Astrocyte of the cerebellum (primary cell): ENCODE measurements around the gene USP48.
"Not testable (repeated sequence)": the region's sequence is repeated elsewhere in the genome, so short reads cannot be mapped to it uniquely, and the experiment has no call there.

Experiments used
- DNase-seq: peaks from one replicate; pipeline ENCODE4 v3.0.0-alpha.2; 2011; ENCODE audit warnings: low read depth
- H3K4me3 ChIP-seq: 2 replicates; pipeline ENCODE4 v1.5.1; 2011; ENCODE audit warnings: mild to moderate bottlenecking, low read depth, low read length, moderate library complexity
- in situ Hi-C: cut with HindIII; loops from 2 replicates; pipeline ENCODE4 v1.10.0; 2017; ENCODE audit warnings: low sequenced_read_pairs
- TF ChIP-seq, protein P1 (sequence below): IDR thresholded peaks from 2 replicates; pipeline ENCODE4 v1.5.1; 2012; ENCODE audit warnings: low read length, low read depth, moderate library complexity, mild to moderate bottlenecking; ENCODE audit errors: missing control alignments

Gene USP48

DNA sequence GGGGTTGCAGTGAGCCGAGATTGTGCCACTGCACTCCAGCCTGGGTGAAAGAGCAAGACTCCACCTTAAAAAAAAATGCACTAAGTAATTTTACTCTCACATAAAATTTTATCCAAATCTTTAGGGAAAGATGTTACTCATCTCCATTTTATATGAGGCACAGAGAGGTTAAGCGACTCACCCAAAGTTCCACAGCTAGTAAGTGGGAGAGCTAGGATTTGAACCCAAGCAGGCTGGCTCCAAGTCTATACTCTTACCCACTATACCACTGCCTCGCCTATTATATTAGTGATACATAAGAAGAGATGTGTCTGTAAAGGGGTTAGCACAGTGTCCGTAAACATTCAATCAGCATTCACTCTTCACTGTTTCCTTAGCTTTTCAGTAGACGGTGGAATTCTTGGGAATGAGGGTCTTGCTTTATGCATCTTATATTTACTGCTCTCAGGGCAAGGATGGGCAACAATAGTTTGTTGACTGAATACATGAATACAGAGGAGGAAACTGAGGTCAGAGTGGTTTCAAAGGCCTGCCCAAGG lies 44.3 kb upstream of the USP48 start:
- TF ChIP-seq, protein P1, sequence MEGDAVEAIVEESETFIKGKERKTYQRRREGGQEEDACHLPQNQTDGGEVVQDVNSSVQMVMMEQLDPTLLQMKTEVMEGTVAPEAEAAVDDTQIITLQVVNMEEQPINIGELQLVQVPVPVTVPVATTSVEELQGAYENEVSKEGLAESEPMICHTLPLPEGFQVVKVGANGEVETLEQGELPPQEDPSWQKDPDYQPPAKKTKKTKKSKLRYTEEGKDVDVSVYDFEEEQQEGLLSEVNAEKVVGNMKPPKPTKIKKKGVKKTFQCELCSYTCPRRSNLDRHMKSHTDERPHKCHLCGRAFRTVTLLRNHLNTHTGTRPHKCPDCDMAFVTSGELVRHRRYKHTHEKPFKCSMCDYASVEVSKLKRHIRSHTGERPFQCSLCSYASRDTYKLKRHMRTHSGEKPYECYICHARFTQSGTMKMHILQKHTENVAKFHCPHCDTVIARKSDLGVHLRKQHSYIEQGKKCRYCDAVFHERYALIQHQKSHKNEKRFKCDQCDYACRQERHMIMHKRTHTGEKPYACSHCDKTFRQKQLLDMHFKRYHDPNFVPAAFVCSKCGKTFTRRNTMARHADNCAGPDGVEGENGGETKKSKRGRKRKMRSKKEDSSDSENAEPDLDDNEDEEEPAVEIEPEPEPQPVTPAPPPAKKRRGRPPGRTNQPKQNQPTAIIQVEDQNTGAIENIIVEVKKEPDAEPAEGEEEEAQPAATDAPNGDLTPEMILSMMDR = no peak
- DNase-seq = no peak
- H3K4me3 ChIP-seq = no peak overlapping the region
- in situ Hi-C loops = no loop called here

DNA sequence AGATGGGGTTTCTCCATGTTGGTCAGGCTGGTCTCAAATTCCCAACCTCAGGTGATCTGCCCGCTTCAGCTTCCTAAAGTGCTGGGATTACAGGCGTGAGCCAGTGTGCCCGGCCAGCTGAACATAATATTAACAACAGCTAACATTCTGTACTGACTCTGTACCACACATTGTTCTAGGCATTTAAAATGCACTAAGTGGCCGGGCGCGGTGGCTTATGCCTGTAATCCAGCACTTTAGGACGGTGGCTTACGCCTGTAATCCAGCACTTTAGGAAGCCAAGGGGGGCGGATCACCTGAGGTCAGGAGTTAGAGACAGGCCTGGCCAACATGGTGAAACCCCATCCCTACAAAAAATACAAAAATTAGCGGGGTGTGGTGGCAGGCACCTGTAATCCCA lies 43.7 kb upstream of the USP48 start:
- H3K4me3 ChIP-seq, DNase-seq, in situ Hi-C loops: not testable (repeated sequence)

DNA sequence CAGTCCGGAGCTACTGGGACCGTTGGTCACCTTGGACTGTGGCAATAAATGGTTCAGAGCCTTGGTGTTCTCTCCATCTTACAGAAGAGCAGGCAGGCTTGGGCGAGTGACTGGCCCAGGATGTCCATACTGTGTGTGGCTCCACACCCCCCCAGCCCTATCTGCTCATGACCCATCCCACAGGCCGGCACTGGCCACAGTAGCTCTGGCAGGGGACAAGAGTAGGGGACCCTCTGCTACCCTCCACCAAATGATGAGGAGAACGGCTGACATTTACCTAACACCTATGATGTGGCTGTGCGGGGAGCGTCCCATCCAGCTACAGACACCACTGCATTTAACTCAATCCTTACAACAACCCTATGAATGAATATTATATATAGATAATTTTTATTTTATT lies 42.4 kb upstream of the USP48 start:
- no peak overlapping the region for H3K4me3 ChIP-seq
- no peak for DNase-seq
- TF ChIP-seq, protein P1 = no peak
- in situ Hi-C loops = no loop called here

DNA sequence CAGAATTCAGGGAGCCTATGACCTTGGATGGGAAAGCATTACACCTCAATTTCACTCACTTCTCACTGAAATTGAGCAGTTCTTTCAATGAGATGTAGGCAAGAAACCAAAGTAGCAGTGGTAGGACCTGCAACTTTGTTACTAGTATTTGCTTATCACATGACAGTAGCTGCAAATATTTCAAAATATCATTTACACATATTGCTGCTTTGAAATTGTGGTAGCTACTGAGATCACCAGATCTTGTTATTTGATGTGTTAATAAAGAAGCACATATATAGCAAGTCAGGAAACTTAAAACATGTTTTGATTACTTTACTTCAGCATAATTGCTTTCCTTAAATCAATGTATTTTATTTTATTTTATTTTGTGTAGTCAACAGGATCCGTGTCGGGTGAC lies 42.0 kb upstream of the USP48 start:
- TF ChIP-seq, protein P1 = no peak

DNA sequence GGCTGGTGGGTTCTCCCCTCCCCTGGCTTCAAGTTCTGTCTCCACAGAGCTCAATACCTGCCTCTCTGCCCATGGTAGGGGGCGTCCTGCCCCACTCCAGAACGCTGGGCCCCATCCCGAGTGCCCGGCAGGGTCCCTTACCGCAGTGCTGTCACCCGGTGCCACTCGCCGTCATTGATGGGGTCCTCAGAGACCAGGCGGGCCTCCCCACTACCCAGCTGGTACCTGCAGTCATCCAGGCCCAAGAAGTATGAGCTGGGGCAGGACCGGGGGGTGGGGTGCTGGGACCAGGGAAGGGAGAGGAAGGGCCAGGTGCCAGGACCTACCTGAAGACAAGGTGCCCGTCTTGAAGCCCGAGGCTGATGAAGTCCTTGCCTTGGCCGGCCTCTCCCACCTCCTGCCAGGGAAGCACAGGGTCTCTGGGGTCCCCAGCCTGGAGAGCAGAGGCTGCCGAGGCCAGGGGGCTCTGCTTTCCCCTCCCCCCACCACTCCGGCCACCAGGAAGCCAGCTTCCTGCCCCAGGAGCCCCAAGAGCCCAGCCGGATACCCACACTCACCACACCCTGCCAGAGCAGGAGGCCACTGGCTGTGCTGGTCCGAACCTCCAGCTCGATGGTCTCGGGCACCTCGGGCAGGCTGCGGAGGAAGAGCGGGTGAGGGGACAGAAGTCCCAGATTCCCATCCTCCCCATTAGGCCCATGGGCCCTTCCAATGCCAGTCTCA lies 41.2 kb upstream of the USP48 start:
- TF ChIP-seq, protein P1 = no peak
- no peak overlapping the region for H3K4me3 ChIP-seq
- in situ Hi-C loops = no loop called here
- DNase-seq = no peak

More for the DNA sequence above, 42.0 kb upstream of the USP48 start:
- no peak for DNase-seq
- in situ Hi-C loops = no loop called here
- H3K4me3 ChIP-seq = no peak overlapping the region

DNA sequence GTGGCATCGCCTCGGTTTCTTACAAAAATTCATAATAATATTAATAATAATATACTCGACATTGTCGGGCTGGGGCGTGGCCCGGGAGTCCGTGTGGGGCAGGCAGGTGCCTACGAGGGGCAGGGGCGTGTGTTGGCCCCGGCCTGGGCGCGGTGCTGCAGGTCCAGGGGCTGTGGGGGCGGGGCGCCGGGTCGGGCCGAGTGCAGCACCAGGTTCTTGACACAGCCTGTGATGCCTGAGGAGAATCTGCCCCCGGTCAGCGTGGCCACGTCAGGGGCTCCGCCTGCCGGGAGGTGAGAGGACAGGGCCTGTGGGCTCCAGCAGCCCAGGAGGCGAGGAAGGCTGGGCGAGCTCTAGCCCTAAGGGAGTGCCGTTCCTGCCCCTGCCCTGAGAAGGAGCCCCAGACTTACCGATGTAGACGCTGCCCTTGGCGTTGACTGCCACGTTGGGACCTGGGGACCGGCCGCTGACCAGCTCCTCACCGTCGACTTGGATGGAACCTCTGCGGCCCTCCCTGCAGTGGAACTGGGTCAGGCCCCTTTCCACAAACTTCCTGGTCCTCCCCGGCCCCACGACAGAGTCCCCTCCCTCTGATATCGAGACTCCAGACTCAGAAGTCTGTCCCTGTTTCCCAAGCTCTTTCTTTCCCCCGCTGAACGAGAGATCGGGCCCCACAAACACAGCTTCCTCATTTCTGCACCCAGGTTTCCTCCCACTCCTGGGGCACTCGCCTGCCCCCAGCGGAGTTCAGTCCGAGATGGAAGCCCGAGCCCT lies 40.4 kb upstream of the USP48 start:
- no peak for DNase-seq
- in situ Hi-C loops = no loop called here
- no peak overlapping the region for H3K4me3 ChIP-seq
- TF ChIP-seq, protein P1 = no peak

DNA sequence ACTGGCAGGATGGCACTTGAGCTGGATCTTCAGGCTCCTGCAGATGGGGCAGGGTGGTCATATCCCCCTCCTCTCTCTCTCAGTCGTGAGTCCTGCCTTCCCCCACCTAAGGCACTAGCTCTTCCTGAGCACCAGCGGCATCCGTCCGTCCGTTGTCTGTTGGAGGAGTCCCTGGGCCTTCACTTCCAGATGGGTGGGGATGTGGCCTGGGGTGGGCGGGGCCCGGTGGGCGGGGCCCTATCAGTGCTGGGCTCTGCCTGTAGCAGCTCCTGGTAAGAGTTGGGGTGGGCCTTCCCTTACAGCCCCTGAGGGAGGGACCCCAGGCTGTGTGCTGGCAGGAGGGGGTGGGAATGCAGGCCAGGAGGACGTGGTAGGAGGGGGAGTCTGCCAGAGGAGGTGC lies 39.4 kb upstream of the USP48 start:
- H3K4me3 ChIP-seq = no peak overlapping the region
- DNase-seq = no peak
- in situ Hi-C loops = no loop called here
- TF ChIP-seq, protein P1 = no peak
